Activated CD4-positive, alpha-beta T cell treated with anti-CD3 and anti-CD28 coated beads, Interleukin-2, amount 50 U/mL, for 16 hours (primary cell): ENCODE data around the gene NRAP.
A peak's percentile ranks its signal among the peaks of the same experiment; 100 is the strongest.

Experiments
- DNase-seq: peaks from one replicate; pipeline ENCODE4 v3.0.0-alpha.2; 2020

The NRAP gene

DNA sequence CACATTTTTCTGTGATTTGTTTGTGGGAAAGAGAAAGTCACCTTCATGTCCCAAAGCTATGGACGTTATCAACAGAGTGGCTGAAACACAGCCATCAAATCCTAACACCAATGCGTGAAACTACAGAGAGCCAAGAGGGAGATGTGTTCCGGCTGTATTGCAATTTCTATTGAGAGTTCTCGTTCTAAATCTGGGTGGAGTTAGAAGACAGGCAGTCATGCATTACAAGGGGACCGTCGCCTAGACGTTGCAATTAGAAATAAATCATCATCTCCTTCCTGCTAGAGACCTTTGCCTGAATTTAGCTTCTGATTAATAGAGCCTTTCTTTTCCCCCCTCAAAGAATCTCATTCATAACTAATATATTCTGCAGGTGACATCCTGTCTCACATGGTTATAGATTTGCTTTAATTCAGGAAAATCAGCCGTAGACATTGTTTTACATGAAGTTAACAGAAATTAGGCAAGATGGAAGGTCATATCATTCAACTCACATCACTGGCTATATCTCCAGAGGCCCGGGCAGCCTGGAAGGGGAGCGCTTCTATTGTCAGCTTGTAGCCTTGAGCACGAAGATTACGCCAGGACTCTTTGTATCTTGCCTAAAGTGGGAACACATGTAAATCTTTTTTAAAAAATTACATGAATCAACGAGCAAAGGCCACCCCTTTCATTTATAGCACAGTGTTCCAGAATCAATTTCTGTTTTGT is 58.4 kb downstream of the NRAP start:
- no peak for DNase-seq

DNA sequence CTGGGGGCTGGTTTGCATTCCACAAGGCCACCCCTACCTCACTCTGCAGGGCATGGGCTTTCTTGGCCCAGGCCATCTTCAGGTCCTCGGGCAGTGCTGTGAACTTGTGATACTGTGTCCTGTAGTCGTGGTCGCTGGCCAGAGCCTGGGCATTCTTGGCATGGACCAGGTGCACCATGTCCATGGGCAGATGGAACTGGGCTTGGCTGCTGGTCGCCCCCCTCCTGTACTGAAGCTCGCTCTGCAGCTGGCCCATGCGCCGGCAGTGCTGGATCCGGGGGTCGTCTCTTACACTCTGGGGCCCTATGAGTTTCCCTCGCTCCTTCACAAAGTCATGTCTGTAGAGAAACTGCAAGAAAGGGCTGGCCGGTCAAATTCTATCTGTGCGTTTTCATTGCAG is 59.3 kb downstream of the NRAP start:
- DNase-seq: no peak

DNA sequence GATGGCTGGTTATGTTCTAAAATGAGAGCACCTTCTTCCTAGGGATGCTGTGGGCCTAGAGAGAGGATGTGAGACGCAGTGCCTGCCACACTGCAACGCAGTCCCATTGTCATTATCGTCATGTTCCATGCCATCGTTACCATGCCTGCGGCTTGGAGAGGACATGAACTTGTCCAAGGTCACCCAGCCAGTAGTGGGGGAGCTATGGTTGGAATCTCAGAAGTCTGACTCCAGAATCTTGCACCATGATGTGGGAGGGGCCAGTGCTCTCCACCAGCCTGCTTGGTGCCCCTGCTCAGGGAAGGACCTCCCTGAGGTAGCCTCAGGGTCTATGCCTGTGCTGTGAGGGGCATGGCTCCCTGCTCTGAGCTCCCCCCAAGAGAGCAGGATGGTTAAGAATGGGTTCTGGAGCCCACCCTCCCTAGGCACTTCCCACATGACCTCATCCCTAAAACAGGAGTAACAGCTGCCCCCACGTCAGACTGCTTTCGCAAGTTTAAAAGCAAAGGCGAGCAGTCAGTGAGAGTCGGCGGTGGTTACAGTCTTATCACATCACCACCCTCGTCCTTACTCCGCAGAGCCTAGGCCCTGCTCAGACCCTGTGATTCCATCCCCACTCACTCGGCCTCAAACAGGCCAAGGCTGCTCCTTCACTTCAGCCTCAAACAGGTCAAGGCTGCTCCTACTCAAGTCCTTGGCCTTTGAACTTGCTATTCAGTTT is 60.6 kb downstream of the NRAP start:
- no peak for DNase-seq

DNA sequence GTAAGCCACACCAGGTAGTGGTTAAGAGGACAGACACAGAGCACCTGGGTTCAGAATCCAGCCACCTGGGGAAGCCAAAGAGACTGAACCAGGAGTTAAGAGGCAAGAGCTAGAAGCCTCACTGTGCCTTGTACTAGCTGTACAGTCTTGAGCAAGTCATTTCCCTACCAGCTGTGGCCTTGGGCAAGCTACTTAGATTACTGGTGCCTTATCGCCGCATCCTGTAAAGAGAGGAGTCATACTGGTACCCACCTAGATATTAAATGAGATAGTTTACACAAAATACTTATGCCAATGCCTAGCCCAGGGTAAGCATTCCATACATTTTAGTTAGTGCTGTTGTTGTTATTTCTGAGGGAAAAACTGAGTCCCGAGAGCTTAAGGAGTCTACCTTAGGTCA is 63.3 kb downstream of the NRAP start:
- peak; percentile 5 for DNase-seq

DNA sequence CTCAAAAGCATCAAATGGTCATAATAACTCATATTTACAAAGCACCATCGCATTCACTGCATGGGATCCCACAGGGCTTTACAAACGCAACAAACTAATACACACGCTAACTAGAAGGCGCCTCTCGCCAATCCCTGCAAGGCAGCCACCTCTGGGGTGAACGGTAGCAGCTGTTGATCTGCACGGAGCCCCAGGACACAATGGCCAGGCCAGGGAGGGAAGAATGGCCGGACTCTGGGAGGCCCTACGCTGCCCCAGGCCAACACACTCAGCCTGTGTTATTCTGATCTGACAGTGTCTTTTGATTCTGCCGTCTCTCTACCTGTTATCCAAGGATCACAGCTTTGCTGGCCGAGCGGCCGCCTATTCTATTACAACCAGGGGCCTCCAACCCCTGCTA is 69.2 kb downstream of the NRAP start:
- DNase-seq: no peak

DNA sequence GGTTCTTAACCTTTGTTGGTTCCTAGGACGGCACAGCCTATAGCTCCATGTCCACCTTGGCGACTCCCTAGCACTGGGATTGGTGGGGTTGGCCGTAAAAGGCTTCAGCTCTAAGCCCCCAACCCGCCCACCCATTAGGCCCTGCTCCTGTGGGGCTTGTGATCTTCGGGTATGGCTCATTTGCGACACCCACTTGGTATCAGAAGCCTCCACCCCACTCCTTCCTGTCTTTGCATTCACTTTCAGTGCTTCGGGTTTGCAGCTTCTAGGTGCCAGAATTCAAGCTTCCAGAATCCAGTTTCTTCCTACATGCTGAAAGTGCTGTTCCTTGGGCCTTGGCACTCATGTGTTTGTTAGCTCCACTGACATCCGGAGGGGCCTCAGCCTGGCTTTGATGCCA is 71.5 kb downstream of the NRAP start:
- no peak for DNase-seq

DNA sequence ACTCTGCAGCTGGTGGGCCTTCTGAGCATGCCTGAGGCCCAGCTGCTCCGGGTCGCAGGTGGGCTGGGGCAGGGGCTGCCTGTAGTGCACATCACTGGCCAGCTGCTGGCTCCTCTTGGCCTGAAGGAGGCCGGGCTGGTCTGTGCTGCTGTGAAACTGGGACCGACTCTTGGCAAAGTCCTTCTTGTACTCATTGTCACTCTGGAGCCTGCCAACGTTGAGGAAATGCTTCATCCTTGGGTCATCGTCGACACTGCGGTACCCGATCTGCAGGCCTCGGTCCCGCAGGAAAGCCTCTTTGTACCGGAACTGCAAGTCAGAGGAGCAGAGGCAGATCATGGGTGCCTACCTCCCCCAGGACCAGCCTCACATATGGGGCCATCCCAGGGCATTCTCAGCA is 73.3 kb downstream of the NRAP start:
- no peak for DNase-seq

DNA sequence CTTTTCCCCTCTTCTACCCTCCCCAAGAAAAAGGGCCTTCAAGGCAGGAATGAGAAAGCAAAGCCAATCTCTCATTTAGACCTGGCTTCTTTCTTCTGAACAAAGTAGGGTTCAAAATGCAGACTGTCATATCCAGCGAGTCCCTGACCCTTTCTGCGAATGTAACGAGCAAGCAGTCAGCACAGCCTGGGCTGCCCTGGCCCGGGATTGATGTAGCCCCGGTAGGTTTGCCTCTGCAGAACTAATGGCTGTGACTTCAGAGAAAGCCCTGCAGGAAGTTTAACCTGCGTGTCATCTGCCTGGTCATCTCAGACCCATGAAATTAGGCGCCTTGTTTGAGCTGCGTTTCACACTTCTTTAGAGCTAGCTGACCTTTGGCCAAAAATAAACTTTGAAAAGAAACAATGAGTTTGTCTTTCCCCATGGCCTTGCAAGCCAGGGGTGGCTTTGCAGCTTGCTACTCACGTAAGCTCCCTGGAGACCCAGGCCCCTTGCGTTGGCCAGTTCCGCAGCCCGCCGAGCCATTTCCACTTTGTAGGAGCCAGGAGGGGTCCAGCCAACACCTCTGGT is 74.6 kb downstream of the NRAP start:
- DNase-seq: no peak

DNA sequence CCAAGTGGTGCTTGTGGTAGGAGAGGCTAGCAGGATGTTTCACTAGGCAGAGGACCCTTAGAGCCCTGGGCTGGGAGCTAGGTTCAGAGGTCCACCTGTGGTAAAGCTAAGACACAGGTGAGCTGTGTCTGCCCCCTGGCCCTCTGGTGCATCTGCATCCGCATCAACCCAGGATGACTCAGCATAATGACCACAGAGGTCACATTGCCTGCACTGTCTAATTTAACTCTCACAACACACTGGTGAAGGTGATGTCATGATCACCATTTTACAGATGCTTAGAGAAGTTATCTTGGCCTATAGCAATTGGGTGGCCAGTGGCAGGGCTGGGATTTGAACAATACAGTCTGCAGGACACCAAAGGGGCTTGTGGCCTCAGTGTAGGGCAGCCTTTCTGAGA is 77.9 kb downstream of the NRAP start:
- DNase-seq: no peak

DNA sequence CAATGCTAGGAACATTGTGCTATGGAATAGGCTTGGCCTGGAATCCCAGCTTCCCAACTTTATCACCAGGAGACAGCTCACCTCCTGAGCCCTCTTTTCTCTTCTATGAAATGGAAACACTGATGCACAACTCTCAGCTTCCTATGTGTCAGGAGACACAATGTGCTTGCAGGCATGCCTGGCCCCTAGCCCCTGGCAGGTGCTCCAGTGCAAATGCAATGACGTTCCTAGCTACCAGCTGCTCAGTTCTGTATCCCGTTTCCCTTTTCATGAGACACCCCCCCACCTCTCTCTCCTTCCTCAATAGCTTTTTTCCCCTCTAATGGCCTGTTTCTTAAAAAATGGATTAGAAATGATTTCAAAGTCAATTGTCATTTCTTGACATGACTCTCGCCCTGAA is 80.3 kb downstream of the NRAP start:
- DNase-seq: no peak

DNA sequence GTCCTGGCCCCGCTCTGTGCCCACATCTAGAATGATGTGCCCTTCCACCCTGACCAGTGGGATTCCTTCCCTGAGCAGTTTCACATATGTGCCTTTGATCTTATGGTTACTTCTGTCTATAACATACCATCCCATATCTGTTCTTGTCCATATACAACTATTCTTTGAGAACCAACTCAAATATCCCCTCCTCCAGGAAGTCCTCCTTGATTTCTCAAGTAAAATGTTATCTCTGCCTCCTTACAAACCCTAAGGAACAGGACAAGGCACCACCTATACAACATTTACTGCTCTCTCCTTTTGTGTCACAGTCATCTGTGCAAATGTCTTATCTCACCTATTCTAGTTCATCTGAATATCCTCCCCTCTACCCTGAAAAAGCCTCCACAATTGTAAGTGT is 82.7 kb downstream of the NRAP start:
- DNase-seq: no peak

DNA sequence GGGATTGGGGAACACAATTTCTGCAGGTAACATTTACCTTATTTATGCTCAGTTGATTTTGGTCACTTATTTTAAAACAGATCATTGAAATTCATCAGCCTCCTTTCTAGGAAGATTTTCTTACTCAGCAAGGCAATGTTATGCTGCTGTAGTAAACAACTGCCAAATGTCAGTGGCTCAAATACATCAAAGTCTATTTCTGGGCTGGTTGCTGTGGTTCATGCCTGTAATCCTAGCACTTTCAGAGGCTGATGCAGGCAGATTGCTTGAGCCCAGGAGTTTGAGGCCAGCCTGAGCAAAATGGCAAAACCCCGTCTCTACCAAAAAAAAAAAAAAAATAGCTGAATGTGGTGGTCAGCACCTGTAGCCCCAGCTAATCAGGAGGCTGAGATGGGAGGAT is 85.1 kb downstream of the NRAP start:
- no peak for DNase-seq

DNA sequence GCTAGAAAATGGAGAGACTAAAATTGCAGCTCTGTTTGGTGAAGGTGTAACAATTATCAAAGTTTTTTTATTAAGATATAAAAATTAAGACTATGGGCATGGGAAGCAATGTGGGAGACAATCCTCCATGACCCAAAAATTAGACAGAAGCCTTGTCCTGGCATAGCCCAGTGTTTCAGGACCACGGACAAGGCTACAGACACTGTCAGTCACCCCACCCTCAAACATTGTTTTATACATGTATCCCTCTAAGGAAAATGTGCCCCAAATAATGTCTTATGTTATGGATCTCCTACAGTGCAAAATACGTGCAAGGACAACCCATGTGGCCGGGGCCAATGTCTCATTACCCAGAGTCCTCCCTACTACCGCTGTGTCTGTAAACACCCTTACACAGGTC is 87.0 kb downstream of the NRAP start:
- no peak for DNase-seq

DNA sequence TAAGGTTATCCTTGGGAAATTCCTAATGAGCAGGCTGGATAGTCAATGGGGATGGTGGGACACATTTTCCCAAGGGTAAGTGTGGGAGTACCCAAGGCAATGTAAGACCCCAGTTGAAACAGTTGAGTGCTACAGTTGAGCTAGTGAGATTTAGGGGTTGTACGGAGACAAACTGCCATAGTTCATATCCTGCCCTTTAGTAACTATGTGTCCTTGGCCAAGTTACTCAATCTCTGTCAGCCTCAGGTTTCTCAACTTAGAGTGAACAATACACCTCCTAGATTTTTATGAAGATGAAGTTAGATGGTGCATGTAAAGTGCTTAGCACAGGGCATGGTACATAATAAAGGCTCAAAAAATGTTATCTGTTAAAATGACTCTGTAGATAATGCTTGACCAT is 90.5 kb downstream of the NRAP start:
- no peak for DNase-seq

DNA sequence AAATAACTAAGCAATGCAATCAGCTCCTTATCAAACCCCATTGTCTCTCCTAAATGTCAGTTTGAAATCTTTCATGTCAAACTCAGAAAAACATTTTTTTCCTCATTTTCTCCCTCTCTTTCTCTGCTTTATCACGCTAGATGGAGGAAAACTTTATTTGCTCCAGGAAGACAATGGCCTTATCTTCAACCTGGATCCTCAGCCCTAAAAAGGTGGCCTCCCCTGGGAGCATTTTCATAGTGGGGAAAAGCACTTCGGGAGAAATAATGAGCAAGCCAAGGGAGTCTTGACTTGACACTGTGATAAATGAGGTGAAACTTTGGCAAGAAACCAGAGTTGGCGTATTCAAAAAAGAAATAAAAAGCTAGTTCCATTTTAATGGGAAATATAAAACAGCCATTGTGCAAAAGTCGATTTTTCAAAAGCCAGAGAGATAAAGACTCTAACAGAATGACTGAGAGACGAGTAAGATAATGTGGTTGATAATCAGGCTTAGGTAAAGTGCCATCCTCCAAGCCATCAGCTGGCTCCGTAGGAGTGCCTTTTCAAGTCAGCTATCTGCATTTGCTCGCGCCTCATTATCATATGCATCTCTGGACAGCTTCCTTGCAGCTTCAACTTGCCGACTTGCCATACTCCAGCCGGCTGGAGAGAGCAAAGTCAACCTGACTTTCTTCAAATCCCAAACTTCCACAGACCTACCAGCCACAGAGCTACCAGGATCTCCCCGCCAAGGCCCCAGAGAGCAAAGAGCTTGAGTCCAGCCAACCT is 91.1 kb downstream of the NRAP start:
- DNase-seq: no peak

DNA sequence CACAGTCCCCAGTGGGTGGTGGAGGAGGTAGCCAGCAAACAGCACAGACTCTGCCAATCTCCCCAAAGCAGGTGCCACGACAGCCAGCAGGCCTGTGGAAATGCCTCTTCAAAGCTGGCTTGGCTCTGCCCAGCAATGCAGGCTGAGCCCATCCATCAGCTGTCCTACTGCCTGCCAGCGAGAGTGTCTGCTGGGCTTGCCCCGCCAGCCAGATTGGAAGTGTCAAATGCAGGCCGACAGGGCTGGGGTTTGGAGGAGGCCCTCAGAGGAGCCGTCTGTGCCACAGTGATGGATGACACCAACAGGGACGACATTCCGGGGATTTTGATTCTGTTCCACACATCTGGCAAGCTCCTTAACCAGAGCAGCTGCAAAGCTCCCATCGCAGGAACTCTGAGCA is 94.3 kb downstream of the NRAP start:
- no peak for DNase-seq

DNA sequence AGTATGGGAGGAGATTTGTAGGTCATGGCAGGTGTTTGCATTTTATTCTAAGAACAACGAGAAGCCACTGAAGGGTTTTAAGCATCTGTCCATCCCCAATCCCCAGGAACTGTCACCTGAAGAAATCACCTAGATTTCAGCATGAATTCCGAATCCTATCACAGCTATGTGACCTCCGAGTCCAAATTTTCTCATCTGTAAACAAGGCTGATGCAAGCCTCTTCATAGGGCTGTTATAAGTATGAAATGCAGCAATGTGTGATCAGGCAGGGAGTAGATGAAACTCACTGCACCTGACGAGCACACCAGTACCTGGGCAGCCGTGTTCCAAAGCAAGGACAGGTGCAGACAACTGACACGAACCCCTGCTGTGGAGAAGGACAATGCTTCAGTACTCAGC is 97.0 kb downstream of the NRAP start:
- no peak for DNase-seq

DNA sequence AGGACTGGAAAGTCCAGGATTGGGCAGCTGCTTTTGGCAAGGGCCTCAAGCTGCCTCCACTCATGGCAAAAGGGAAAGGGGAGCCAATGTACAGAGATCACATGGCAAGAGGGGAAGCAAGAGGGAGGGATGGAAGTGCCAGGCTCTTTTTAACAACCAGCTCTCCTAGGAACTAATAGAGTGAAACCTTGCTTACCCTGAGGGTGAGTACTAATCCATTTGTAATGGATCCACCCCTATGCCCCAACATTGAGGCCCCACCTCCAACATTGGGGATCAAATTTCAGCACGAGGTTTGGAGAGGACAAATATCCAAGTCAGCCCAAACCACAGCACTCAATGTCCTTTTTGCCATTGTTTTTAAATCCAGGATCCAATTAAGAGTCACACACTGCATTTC is 98.5 kb downstream of the NRAP start:
- no peak for DNase-seq

DNA sequence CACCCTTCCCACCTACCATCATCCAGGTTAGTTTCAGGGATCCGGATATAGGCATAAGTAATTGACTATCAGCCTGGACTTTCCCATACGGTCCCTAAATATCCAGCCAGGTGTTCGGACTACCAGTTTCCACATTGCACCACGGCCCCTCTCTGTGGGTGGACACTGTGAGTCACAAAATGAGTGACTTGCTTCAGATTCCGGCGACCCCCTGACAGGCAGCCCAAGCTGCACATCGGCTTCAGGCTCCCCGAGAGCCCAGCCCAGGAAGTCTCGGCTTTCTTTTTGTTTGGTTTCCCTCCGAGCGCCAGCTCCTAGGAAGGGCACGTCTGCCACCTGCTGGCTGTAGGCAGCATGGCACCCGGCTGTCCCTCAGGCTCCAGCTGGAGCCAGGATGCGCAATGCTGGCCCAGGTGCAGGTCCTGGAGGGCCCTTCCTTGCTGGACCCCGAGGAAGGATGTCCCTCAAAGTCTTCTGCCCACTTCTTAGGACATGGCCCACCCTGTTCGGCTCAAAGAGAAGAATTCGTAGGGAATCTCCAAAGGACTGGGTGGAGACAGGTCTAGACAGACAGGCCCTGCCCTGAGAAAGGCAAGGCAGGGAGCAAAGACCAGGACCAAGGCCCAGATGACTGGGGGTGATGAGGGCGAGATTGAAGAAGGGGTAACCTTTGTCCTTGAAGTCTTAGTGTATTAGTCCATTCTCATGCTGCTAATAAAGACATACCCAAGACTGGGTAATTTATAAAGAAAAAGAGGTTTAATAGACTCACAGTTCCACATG is 100.3 kb downstream of the NRAP start:
- peak; percentile 69 for DNase-seq

DNA sequence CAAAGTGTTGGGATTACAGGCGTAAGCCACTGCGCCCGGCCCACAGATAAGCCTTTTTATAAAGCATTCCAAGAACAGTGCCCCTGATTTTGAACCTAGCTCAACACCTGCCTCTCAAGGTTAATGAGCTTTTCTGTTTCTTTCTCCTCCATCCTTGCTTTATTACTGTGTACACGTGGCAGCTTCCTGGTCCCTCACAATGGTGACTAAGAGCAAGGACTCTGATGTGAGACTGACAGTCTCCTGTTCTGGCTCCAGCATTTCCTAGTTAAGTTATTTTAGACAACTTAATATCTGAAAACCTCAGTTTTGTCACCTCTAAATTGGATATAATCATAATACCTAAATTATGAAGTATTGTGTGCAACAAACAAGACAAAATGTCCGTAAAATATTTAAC is 101.1 kb downstream of the NRAP start:
- no peak for DNase-seq

DNA sequence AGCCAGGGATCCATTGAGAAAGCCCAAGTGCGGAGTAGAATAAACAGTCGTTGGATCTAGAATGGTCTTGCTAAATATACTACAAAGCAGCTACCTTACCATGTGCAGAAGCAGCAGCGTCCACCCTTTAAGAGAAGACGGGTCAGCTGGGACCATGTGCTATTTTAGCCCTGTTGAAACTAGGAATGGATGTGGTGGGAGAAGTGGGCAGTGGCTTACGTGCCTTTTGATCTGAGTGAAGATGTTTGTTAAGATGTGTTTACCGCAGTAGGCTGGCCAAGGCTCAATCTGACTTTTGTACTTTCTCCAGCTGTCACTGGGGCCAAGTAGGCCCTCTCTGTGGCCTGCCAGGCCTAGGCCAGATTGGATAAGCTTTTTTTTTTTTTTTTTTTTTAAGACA is 101.8 kb downstream of the NRAP start:
- no peak for DNase-seq

DNA sequence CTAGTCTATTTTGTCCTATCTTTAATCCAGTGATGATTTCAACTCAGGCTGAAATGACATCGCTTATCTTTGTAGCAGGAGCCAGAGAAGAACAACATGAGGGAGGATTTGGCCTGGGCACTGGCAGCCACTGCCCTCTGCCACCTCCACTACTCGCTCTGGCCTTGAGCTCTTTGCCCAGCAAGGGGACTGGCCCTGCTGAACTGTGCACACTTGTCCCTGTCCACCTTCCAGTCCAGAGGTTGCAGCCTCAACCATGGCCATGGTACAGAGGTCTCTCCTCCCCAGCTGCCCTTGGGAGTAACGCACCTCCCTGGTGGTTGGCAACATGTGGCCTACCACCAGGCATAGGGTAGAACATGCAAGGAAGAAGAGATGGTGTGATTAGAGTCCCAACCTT is 102.6 kb downstream of the NRAP start:
- DNase-seq: no peak

DNA sequence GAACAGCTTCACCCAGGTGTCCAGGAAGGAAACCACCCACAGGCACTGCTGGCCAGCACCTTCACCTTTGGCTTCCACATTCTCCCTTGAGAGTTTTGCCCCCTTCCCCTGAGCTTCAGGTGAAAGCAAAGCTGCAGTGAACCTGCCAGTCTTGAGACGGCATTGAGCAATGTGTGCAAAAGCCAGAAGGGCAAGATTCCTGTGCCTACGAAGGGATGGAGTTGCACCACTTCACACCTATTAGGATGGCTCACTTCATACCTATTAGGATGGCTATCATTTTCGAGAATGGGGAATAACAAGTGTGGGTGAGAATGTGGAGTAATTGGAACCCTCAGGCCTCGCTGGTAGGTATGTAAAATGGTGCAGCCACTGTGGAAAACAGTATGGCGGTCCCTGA is 103.8 kb downstream of the NRAP start:
- DNase-seq: no peak
